Measurements from ENCODE around the gene DCLK1.

GRCh38 chr13:35976126-35976525 lies 155.1 kb downstream of the DCLK1 start:
- no peak for TF ChIP-seq BHLHE40 (IDR thresholded peaks at IDR 0.05; ENCODE audit: borderline replicate concordance)
- TF ChIP-seq ARNT (IDR thresholded peaks at IDR 0.05) = no peak
- no peak for TF ChIP-seq SUZ12 (IDR thresholded peaks at IDR 0.05)
- TF ChIP-seq FOXK2 (IDR thresholded peaks at IDR 0.05) = no peak

Data from HEK293T (cell line).